AG04449 (cell line): Measurements from ENCODE around the gene FOXP1.

Experiments used
- CTCF ChIA-PET: fragments of 350-600 bp; formaldehyde crosslinking; extraction: SDS; loops from one replicate; lab custom pipeline; 2021; ENCODE audit warnings: antibody characterized with exemption; lab: Yijun Ruan, JAX
- POLR2A ChIA-PET: fragments of 400-600, 350-600 bp; formaldehyde crosslinking; extraction: SDS; loops from one replicate; lab custom pipeline; 2020; ENCODE audit warnings: antibody characterized with exemption, inconsistent platforms; lab: Yijun Ruan, JAX
- DNase-seq: peaks from one replicate; pipeline ENCODE4 v3.0.0-alpha.2; 2010; ENCODE audit warnings: low read depth, low spot score
- H3K4me3 ChIP-seq: 2 replicates; pipeline ENCODE4 v1.5.1; 2011; ENCODE audit warnings: low read depth, mild to moderate bottlenecking, control low read depth, low read length
- CTCF ChIP-seq: IDR thresholded peaks from one replicate; pipeline ENCODE4 v1.5.1; 2011; ENCODE audit warnings: mild to moderate bottlenecking, moderate library complexity, low read length, control low read depth, inconsistent platforms; ENCODE audit not compliant: insufficient read depth; ENCODE audit errors: missing control alignments

The FOXP1 gene

GRCh38 chr3:71378509-71378908 is 205.0 kb downstream of the FOXP1 start:
- ChIA-PET POLR2A (no interaction called here), CTCF (no interaction called here)
- no peak overlapping the region for H3K4me3 ChIP-seq
- no peak for TF ChIP-seq CTCF
- no peak for DNase-seq

GRCh38 chr3:71376911-71377310 is 206.6 kb downstream of the FOXP1 start:
- CTCF ChIA-PET: interaction anchor here (1.5 kb wide), 1 partner anchor 21 kb away, joined by 4 read pairs; no protein-coding TSS in a partner anchor
- TF ChIP-seq CTCF: no peak
- no peak for DNase-seq
- H3K4me3 ChIP-seq: no peak overlapping the region
- POLR2A ChIA-PET: no interaction called here

- DNase-seq: no peak
- no peak for TF ChIP-seq CTCF
- ChIA-PET CTCF (interaction anchor here (1.1 to 1.5 kb wide), 2 partner anchors 21 kb away, joined by 3 to 4 read pairs; no protein-coding TSS in a partner anchor), POLR2A (no interaction called here)
- H3K4me3 ChIP-seq: no peak overlapping the region
Measured at GRCh38 chr3:71376503-71376902, 207.0 kb downstream of the FOXP1 start.

GRCh38 chr3:71374582-71374981 is 208.9 kb downstream of the FOXP1 start:
- no peak for DNase-seq
- H3K4me3 ChIP-seq: no peak overlapping the region
- POLR2A ChIA-PET: no interaction called here
- CTCF ChIA-PET: interaction anchor here (1.1 kb wide), 1 partner anchor 24 kb away, joined by 4 read pairs; no protein-coding TSS in a partner anchor
- TF ChIP-seq CTCF: no peak

- DNase-seq: no peak
- H3K4me3 ChIP-seq: no peak overlapping the region
- CTCF ChIA-PET: interaction anchor here (0.7 to 1.8 kb wide), 4 partner anchors 12 to 25 kb away, joined by 3 to 5 read pairs (median 3); no protein-coding TSS in a partner anchor
- POLR2A ChIA-PET: no interaction called here
- TF ChIP-seq CTCF: no peak
Measured at GRCh38 chr3:71372911-71373637, 210.5 kb downstream of the FOXP1 start.

- ChIA-PET CTCF (interaction anchor here (0.7 to 1.8 kb wide), 3 partner anchors 12 to 26 kb away, joined by 3 to 5 read pairs (median 3); no protein-coding TSS in a partner anchor), POLR2A (no interaction called here)
- no peak overlapping the region for H3K4me3 ChIP-seq
- TF ChIP-seq CTCF: no peak
- no peak for DNase-seq
Measured at GRCh38 chr3:71372241-71372768, 211.2 kb downstream of the FOXP1 start.
